ENCODE results near the gene SPA17. TPM values are rescaled to one million over a fixed set of nuclear protein-coding genes. Genes with fewer than 3 reads are reported as not detected.

The SPA17 gene
- total and polyA plus RNA-seq, 2 of the 8 experiments (the other 6 are each of a cell fraction or from before 2014, with no cell fraction given) = 3.7 to 5.2 TPM

DNA sequence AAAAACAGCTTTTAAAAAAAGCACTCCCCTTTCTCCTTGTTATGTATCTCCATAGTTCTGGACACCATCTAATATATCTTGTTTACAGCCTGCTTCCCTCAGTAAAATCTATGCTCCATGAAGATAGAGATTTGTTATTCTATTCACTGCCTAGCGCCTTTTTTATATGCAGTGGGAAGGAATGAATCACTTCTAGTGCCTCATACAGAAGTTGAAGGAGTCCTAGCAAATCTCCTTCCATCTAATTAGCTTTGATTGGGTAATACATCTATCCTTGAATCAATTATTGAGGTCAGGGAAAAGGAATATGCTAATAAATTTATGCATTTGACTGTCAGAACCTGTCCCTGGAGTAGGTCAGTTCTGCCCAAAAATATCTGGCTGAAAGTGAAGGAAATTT lies 25.8 kb downstream of the SPA17 start (continued):
- no peak for TF ChIP-seq SP4 (IDR thresholded peaks at IDR 0.05; ENCODE audit: low read length)
- no peak for TF ChIP-seq TAF7 (optimal IDR thresholded peaks at IDR 0.05; ENCODE audit: borderline replicate concordance, low read depth, low read length)
- TF ChIP-seq MAFK (IDR thresholded peaks at IDR 0.05; ENCODE audit: low read depth, low read length) = no peak
- no peak for TF ChIP-seq BCL11A (IDR thresholded peaks at IDR 0.05; ENCODE audit: low read depth in 2 of 2, low read length in 2 of 2)
- TF ChIP-seq HDAC2 (IDR thresholded peaks at IDR 0.05; ENCODE audit: borderline replicate concordance in 1 of 2, low read depth in 2 of 2, low read length in 2 of 2) = no peak

All from H1 (cell line).